ENCODE results near the gene ZNF771.

- TF ChIP-seq ZEB2 (IDR thresholded peaks at IDR 0.05) (no peak), ZNF197 (CRISPR knock-in tag; IDR thresholded peaks at IDR 0.05; ENCODE audit: low read depth) (no peak), FOXA1 (IDR thresholded peaks at IDR 0.05; ENCODE audit: borderline replicate concordance) (no peak), CTCF (IDR thresholded peaks at IDR 0.05 in 2 of 3, conservative IDR thresholded peaks at IDR 0.05 in 1 of 3; ENCODE audit: insufficient read depth in 2 of 3, low read depth in 1 of 3, low read length in 3 of 3) (no peak), ZKSCAN1 (IDR thresholded peaks at IDR 0.05; ENCODE audit: low read depth, low read length) (no peak), USF1 (CRISPR knock-in tag; IDR thresholded peaks at IDR 0.05) (no peak), DACH1 (IDR thresholded peaks at IDR 0.05; ENCODE audit: partially characterized antibody) (no peak), JUND (IDR thresholded peaks at IDR 0.05; ENCODE audit: borderline replicate concordance, low read depth, low read length) (no peak), JUND (tag; IDR thresholded peaks at IDR 0.05; ENCODE audit: borderline replicate concordance, low read depth, low read length) (no peak), POLR3A (IDR thresholded peaks at IDR 0.05; ENCODE audit: borderline replicate concordance, extremely low read depth, insufficient read depth, insufficient read length) (no peak), NFIC (IDR thresholded peaks at IDR 0.05) (no peak), BRCA1 (IDR thresholded peaks at IDR 0.05) (no peak), BRCA1 (CRISPR knock-in tag; IDR thresholded peaks at IDR 0.05) (no peak), EP300 (IDR thresholded peaks at IDR 0.05; ENCODE audit: low read length) (no peak), USF2 (CRISPR knock-in tag; IDR thresholded peaks at IDR 0.05) (no peak), ZKSCAN3 (CRISPR knock-in tag; IDR thresholded peaks at IDR 0.05) (no peak)
Observed at GRCh38 chr16:30443631-30444030, 36.2 kb downstream of the ZNF771 start.

All from K562 (cell line).